ENCODE results near the gene PREP. TPM values are rescaled to one million over a fixed set of nuclear protein-coding genes. Genes with fewer than 3 reads are reported as not detected.
A peak's percentile ranks its signal among the peaks of the same experiment; 100 is the strongest.

PREP gene
- polyA plus RNA-seq, 2 of the 4 experiments (the other 2 are of a cell fraction), result 18.9 to 29.7 TPM

DNA sequence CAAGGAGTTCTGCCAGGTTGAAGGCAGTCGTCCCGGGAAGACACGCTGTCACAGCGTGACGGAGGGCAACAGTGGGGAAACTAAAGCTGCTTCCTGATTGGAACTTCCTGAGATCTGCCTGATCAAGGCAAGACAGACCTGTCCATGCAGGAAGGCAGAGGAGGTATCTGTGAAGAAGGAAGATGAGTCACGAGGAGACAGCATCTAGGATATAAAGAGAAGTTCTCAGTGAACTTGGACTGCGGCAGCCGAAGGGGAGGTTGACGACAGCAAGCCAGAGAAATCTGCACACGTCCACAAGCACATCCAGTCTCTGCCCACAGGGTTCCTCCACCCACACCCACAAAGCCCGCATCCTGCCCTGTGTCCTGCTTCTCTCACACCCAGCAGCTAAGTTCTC lies 38.6 kb downstream of the PREP start:
- Histone ChIP-seq H3K4me2 (no peak overlapping the region), H3K9me3 (no peaks in the 10 kb centered on the region), H3K4me1 (peaks cover 17% of the 10 kb centered on the region), H3K4me3 (no peak overlapping the region), H3K27ac (no peak overlapping the region)
- no peak for ATAC-seq
- 93% methylated on average over 11 of the region's 11 CpGs for WGBS (ENCODE audit: missing lambda C conversion rate)
- ChIA-PET POLR2A (no interaction called here), CTCF (interaction anchor here (0.7 to 4.2 kb wide), 13 partner anchors 8 to 367 kb away, joined by 3 to 20 read pairs (median 5); partner anchors contain the start of gene PREP)
- DNase-seq (ENCODE audit: low read depth in 1 of 2, low spot score in 1 of 2), result no peak
- FAIRE-seq, result no peak
- TF ChIP-seq JUN (IDR thresholded peaks at IDR 0.05) (no peak), CHD4 (IDR thresholded peaks at IDR 0.05; ENCODE audit: borderline replicate concordance) (no peak)
- TF ChIP-seq, protein P1, sequence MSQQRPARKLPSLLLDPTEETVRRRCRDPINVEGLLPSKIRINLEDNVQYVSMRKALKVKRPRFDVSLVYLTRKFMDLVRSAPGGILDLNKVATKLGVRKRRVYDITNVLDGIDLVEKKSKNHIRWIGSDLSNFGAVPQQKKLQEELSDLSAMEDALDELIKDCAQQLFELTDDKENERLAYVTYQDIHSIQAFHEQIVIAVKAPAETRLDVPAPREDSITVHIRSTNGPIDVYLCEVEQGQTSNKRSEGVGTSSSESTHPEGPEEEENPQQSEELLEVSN (IDR thresholded peaks at IDR 0.05; ENCODE audit: borderline replicate concordance, low read depth), result no peak

DNA sequence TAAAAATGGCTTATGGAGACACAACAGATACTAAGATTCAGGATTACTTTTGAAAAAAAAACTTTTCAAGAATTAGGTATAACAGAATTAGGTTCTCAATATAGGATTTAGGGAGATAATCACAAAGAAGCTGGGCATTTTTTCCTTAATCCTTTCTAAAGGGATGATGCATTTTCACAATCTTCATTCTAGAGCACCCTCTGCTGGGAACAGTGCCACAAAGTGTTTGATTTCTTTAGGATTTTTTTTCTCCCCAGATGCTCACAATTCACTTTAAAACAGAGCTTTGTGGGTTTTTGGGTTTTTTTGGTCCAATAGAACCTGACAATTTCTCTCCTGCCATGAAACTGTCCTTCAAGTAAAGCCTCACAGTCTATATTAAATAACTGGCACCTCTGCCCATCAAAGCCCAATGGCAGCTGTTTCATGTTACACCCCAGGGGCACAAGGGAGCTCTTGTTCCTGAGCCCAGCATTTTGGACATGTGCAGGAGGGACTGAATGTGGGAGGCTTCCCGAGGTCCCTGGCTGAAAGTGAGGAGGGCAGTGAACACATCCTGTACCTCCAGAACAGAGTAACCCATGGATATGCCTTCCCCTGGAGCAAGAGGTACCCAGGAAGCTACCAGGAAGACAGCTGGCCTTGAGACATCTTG lies 39.7 kb downstream of the PREP start:
- DNase-seq (ENCODE audit: low read depth in 1 of 2, low spot score in 1 of 2), result no peak
- no peak for FAIRE-seq

DNA sequence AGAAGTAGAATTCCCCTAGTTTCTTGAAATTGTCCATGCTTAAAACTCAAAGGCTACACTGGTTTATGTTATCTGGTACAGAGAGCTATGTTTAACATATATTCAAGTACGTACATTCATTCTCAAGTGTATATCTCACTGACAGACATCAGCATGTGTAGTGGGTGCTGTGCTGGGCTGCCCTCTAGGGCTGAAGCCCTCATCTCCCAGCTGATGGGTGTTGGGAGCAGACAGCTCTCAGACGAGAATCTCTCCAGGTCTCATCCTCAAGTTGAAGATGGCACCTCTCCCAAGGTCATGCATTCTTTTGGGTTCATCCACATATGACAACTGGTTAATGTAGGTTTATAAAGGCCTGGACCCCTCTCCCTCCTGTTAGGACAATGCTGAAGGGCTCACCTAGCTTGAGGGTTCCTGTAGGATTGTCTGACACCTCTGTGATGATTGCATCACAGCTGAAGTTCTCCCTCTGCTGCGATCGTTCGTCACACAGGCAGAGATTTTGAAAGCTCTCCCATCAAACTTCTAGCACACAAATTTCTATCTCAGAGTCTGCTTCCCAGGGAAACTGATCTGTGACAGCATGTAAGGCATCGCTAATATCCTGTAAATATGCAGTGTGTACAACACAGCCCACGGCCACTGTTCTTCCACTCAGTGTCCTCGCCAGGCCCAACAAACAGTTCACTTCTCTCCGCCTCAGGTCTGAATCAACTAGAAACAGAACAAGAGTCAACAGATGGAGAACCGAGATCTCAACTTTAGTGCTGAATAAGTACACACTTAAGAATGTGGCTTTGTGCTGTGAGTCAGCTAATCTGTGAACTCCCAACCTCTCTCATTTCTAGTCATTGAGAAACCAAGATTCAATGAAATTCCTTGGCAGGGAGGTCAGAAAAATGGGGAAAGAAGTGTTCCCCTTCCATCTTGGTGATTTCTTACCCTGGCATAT lies 43.2 kb downstream of the PREP start:
- no peak overlapping the region for H3K4me3 ChIP-seq
- CTCF ChIA-PET, result interaction anchor here (0.6 to 1.1 kb wide), 2 partner anchors 272 to 482 kb away, joined by 3 read pairs; no protein-coding TSS in a partner anchor
- peak overlapping the region; percentile 34 for H3K4me2 ChIP-seq
- peak; percentile 7 to 56 for DNase-seq (ENCODE audit: low read depth in 1 of 2, low spot score in 1 of 2)
- TF ChIP-seq MAFK (IDR thresholded peaks at IDR 0.05; ENCODE audit: partially characterized antibody), result peak; percentile 41
- TF ChIP-seq, protein P2, sequence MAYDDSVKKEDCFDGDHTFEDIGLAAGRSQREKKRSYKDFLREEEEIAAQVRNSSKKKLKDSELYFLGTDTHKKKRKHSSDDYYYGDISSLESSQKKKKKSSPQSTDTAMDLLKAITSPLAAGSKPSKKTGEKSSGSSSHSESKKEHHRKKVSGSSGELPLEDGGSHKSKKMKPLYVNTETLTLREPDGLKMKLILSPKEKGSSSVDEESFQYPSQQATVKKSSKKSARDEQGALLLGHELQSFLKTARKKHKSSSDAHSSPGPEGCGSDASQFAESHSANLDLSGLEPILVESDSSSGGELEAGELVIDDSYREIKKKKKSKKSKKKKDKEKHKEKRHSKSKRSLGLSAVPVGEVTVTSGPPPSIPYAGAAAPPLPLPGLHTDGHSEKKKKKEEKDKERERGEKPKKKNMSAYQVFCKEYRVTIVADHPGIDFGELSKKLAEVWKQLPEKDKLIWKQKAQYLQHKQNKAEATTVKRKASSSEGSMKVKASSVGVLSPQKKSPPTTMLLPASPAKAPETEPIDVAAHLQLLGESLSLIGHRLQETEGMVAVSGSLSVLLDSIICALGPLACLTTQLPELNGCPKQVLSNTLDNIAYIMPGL (CRISPR knock-in tag; IDR thresholded peaks at IDR 0.05; ENCODE audit: borderline replicate concordance), result no peak
- FAIRE-seq, result no peak
- H3K9me3 ChIP-seq, result 0 out of 3 replicates have a peak, but pooled peaks cover 8% of the 10 kb centered on the region
- peak overlapping the region; percentile 27 to 71; a peak in 3 of 6 replicates for H3K27ac ChIP-seq
- peak; percentile 71 to 91 for ATAC-seq
- POLR2A ChIA-PET, result no interaction called here
- WGBS (ENCODE audit: missing lambda C conversion rate), result 68% methylated on average over 10 of the region's 10 CpGs
- peaks cover 18% of the 10 kb centered on the region for H3K4me1 ChIP-seq

More for the DNA sequence above, 39.7 kb downstream of the PREP start:
- POLR2A ChIA-PET, result interaction anchor here (1.0 kb wide), 1 partner anchor 275 kb away, joined by 3 read pairs; no protein-coding TSS in a partner anchor
- 0% methylated on average over 1 of the region's 1 CpG for WGBS (ENCODE audit: missing lambda C conversion rate)
- H3K4me1 ChIP-seq, result peaks cover 18% of the 10 kb centered on the region
- peak in 1 of 2 experiments; percentile 26; a peak in 1 of 6 replicates for ATAC-seq
- no peak overlapping the region for H3K4me3 ChIP-seq
- CTCF ChIA-PET, result interaction anchor here (0.6 to 4.2 kb wide), 31 partner anchors 9 to 1201 kb away, joined by 3 to 20 read pairs (median 4); partner anchors contain the start of gene PREP
- H3K4me2 ChIP-seq, result no peak overlapping the region
- no peaks in the 10 kb centered on the region for H3K9me3 ChIP-seq
- H3K27ac ChIP-seq, result no peak overlapping the region
- no peak for TF ChIP-seq RNF2 (IDR thresholded peaks at IDR 0.05; ENCODE audit: borderline replicate concordance, low read depth)
- no peak for TF ChIP-seq CHD2 (IDR thresholded peaks at IDR 0.05; ENCODE audit: low read length, partially characterized antibody)
- no peak for TF ChIP-seq KDM1A (IDR thresholded peaks at IDR 0.05; ENCODE audit: low read depth)
- no peak for TF ChIP-seq MYC (IDR thresholded peaks at IDR 0.05; ENCODE audit: borderline replicate concordance, low read length)
- peak; percentile 53; the same call in 2 of the 3 replicates for TF ChIP-seq SMC3 (IDR thresholded peaks at IDR 0.05)
- TF ChIP-seq, protein P3, sequence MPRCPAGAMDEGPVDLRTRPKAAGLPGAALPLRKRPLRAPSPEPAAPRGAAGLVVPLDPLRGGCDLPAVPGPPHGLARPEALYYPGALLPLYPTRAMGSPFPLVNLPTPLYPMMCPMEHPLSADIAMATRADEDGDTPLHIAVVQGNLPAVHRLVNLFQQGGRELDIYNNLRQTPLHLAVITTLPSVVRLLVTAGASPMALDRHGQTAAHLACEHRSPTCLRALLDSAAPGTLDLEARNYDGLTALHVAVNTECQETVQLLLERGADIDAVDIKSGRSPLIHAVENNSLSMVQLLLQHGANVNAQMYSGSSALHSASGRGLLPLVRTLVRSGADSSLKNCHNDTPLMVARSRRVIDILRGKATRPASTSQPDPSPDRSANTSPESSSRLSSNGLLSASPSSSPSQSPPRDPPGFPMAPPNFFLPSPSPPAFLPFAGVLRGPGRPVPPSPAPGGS (IDR thresholded peaks at IDR 0.05), result no peak
- TF ChIP-seq, protein P4, sequence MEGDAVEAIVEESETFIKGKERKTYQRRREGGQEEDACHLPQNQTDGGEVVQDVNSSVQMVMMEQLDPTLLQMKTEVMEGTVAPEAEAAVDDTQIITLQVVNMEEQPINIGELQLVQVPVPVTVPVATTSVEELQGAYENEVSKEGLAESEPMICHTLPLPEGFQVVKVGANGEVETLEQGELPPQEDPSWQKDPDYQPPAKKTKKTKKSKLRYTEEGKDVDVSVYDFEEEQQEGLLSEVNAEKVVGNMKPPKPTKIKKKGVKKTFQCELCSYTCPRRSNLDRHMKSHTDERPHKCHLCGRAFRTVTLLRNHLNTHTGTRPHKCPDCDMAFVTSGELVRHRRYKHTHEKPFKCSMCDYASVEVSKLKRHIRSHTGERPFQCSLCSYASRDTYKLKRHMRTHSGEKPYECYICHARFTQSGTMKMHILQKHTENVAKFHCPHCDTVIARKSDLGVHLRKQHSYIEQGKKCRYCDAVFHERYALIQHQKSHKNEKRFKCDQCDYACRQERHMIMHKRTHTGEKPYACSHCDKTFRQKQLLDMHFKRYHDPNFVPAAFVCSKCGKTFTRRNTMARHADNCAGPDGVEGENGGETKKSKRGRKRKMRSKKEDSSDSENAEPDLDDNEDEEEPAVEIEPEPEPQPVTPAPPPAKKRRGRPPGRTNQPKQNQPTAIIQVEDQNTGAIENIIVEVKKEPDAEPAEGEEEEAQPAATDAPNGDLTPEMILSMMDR (IDR thresholded peaks at IDR 0.05), result peak; percentile 54
- TF ChIP-seq RAD21 (conservative IDR thresholded peaks at IDR 0.05 in 1 of 2, IDR thresholded peaks at IDR 0.05 in 1 of 2), result peak; percentile 40 to 50; a peak in 4 of 5 replicates

All from A549 (cell line).